Bronchial epithelial cell (primary cell): ENCODE measurements around the gene TTBK1. TPM values are rescaled to one million over a fixed set of nuclear protein-coding genes. Genes with fewer than 3 reads are reported as not detected.

ENCODE experiments used
- DNase-seq: peaks from one replicate; pipeline ENCODE4 v3.0.0-alpha.2; 2010; ENCODE audit warnings: low read depth
- FAIRE-seq: peaks from 2 replicates; lab custom pipeline; 2011; peaks lifted over from hg19 to GRCh38; lab: Jason Lieb, UNC
- H3K27me3 ChIP-seq: 2 replicates; pipeline ENCODE4 v1.5.1; 2011; ENCODE audit warnings: low read length; ENCODE audit not compliant: control insufficient read depth, insufficient read depth
- H3K36me3 ChIP-seq: 2 replicates; pipeline ENCODE4 v1.5.1; 2011; ENCODE audit warnings: low read length; ENCODE audit not compliant: control insufficient read depth, insufficient read depth
- H3K4me3 ChIP-seq: 2 replicates; pipeline ENCODE4 v1.5.1; 2011; ENCODE audit warnings: mild to moderate bottlenecking, low read depth, low read length, control low read depth
- total RNA-seq: library from RNA; depleted of rRNA; stranded (reverse); fragments of >200 nt; gene quantifications from 2 replicates; pipeline ENCODE4 v1.2.1, GENCODE V29; 2014
- TF ChIP-seq, protein P1 (sequence below): IDR thresholded peaks from 2 replicates; pipeline ENCODE4 v1.5.1; 2011; ENCODE audit warnings: mild to moderate bottlenecking, moderate library complexity, low read length, control low read depth, inconsistent platforms; ENCODE audit not compliant: insufficient read depth, severe bottlenecking

TTBK1 gene
- total RNA-seq, 1 donor from 2014 or later, result not detected

DNA sequence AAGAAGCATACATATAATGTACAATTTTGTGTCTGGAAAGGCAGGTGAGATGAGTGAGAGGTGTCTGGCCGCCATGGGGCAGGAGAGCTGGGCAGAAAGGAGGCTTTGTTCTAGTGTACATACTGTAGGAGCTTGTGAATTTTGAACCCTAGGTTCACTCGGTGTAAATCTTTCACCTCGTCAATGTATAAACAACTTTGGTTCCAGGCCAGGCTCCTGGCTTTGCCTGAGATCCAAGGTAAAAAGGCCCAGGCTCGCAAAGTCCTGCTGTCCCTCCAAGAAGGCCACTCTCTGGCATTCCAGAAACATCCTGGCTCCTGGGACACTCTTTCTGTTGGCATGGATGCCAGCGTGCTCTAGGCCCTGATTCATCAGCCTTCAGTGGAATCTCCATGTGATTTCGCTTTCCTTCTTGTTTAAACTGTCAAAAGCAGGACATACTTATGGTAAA, 47.6 kb downstream of the TTBK1 start:
- peaks cover 11% of the 10 kb centered on the region for H3K27me3 ChIP-seq
- DNase-seq, result no peak
- no peaks in the 10 kb centered on the region for H3K36me3 ChIP-seq
- no peak for FAIRE-seq
- TF ChIP-seq, protein P1, sequence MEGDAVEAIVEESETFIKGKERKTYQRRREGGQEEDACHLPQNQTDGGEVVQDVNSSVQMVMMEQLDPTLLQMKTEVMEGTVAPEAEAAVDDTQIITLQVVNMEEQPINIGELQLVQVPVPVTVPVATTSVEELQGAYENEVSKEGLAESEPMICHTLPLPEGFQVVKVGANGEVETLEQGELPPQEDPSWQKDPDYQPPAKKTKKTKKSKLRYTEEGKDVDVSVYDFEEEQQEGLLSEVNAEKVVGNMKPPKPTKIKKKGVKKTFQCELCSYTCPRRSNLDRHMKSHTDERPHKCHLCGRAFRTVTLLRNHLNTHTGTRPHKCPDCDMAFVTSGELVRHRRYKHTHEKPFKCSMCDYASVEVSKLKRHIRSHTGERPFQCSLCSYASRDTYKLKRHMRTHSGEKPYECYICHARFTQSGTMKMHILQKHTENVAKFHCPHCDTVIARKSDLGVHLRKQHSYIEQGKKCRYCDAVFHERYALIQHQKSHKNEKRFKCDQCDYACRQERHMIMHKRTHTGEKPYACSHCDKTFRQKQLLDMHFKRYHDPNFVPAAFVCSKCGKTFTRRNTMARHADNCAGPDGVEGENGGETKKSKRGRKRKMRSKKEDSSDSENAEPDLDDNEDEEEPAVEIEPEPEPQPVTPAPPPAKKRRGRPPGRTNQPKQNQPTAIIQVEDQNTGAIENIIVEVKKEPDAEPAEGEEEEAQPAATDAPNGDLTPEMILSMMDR, result no peak
- H3K4me3 ChIP-seq, result no peak overlapping the region

DNA sequence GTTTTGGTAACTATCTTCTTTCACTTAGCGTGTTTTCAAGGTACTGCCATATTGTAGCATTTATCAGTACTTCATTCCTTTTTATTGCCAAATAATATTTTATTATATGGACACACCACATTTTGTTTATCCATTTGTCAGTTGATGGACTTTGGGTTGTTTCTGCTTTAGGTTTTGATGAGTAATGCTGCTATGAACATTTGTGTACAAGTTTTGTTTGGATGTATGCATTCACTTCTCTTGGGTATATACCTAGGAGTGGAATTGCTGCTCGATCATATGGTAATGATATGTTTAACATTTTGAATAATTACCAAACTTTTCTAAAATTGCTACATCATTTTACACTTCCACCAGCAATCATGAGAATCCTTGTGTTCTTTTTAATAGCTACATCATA, 48.4 kb downstream of the TTBK1 start:
- peaks cover 6% of the 10 kb centered on the region for H3K27me3 ChIP-seq
- FAIRE-seq (no peak), DNase-seq (no peak)
- H3K36me3 ChIP-seq, result no peaks in the 10 kb centered on the region
- TF ChIP-seq, protein P1, result no peak
- no peak overlapping the region for H3K4me3 ChIP-seq

DNA sequence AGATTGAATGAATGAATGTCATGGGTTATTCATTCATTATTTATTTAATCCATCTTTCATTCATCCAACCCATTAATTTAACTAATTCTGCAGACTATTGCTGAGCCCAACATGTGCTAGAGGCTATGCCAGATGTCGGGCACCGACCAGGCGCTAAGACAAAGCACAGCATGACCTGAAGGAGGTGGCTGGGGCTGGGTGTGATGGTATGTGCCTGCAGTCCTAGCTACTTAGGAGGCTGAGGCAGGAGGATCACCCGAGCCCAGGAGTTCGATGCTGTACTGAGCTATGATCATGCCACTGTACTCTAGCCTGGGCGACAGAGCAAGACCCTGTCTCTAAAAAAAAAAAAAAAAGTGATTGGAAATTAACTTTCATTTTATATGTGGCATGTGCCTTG, 49.1 kb downstream of the TTBK1 start:
- DNase-seq (no peak), FAIRE-seq (no peak)
- Histone ChIP-seq H3K36me3 (no peaks in the 10 kb centered on the region), H3K4me3 (no peak overlapping the region), H3K27me3 (peaks cover 1% of the 10 kb centered on the region)
- TF ChIP-seq, protein P1, result no peak

DNA sequence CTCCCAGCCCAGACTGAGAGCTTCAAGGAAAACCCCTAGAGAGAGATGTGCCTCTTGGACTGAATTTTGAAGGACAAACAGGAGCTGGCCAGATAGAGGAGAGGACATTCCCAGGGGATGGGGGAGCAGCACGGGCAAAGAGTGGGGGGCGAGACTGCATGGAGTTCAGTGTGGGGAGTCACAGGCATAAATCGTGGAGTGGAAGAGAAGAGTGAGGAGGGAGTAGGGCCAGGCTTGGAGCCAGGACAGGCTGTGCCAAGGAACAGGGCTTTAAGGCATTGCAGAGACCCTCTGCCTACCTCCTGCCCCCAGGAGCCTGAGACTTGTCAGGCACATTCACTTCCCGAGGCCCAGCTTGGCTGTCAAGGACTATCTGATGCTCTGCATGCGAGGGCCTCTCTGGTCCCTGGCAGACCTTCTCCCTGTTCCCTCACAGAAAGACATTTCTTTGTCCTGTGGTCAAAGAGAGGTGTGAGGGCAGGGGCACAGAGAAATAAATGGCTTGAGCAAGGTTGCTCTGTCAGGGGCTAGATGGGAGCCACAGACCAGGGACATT, 49.6 kb downstream of the TTBK1 start:
- H3K36me3 ChIP-seq, result no peaks in the 10 kb centered on the region
- DNase-seq (no peak), FAIRE-seq (no peak)

DNA sequence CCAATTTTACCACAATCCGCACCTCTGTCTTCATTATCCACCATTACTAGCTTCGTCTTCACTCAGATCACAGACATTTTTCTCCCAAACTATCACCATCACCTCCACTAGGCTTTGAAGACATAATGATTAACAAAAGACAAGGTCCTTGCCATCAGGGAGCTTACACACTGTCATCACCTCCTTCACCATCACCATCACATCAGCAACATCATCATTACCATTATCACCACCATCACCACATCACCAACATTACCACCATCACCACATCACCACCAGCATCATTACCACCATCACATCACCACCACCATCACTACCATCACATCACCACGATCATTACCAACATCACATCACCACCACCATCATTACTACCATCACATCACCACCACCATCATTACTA, 50.4 kb downstream of the TTBK1 start:
- Histone ChIP-seq H3K36me3 (no peaks in the 10 kb centered on the region), H3K4me3 (no peak overlapping the region), H3K27me3 (no peaks in the 10 kb centered on the region)
- TF ChIP-seq, protein P1, result no peak
- DNase-seq (no peak), FAIRE-seq (no peak)

More for the DNA sequence above, 49.6 kb downstream of the TTBK1 start:
- Histone ChIP-seq H3K27me3 (no peaks in the 10 kb centered on the region), H3K4me3 (no peak overlapping the region)
- TF ChIP-seq, protein P1, result no peak

DNA sequence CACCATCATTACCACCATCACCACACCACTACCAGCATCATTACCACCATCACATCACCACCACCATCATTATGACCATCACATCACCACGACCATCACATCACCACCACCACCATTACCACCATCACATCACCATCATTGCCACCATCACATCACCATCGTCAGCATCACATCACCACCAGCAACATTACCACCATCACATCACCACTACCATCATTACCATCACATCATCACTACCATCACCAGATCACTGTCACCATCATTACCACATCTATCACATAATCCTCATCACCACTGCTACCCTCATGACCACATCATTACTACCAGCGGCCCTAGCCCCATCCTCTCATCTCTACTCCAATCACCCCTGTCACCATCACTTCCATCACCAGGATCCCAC, 51.3 kb downstream of the TTBK1 start:
- H3K27me3 ChIP-seq, result no peaks in the 10 kb centered on the region
- DNase-seq, result no peak
- no peaks in the 10 kb centered on the region for H3K36me3 ChIP-seq
- no peak for FAIRE-seq
- TF ChIP-seq, protein P1, result no peak
- H3K4me3 ChIP-seq, result no peak overlapping the region
